GM12874 (cell line): Measurements from ENCODE around the gene GRIK3.

Source experiments
- CTCF ChIP-seq: IDR thresholded peaks from 2 replicates; pipeline ENCODE4 v1.5.1; 2011; ENCODE audit warnings: low read depth, mild to moderate bottlenecking, control low read depth, low read length, moderate library complexity; ENCODE audit not compliant: insufficient read depth

Gene GRIK3

GRCh38 chr1:36771660-36772284 lies 262.5 kb downstream of the GRIK3 start:
- no peak for TF ChIP-seq CTCF

- no peak for TF ChIP-seq CTCF
Measured at GRCh38 chr1:36771240-36771639, 263.1 kb downstream of the GRIK3 start.

- TF ChIP-seq CTCF = no peak
Measured at GRCh38 chr1:36769886-36770830, 264.2 kb downstream of the GRIK3 start.

- no peak for TF ChIP-seq CTCF
Measured at GRCh38 chr1:36768486-36769178, 265.7 kb downstream of the GRIK3 start.

- no peak for TF ChIP-seq CTCF
Measured at GRCh38 chr1:36766481-36766880, 267.8 kb downstream of the GRIK3 start.

- no peak for TF ChIP-seq CTCF
Measured at GRCh38 chr1:36765785-36766300, 268.5 kb downstream of the GRIK3 start.

- no peak for TF ChIP-seq CTCF
Measured at GRCh38 chr1:36764798-36765197, 269.5 kb downstream of the GRIK3 start.
